Fibroblast of lung (primary cell): ENCODE data around the gene PDS5B. TPM values are rescaled to one million over a fixed set of nuclear protein-coding genes. Genes with fewer than 3 reads are reported as not detected.
A peak's percentile ranks its signal among the peaks of the same experiment; 100 is the strongest.

Experiments used
- DNase-seq, 2 donors: peaks; one replicate each; pipeline versions ENCODE4 v3.0.0 to v3.0.0-alpha.2; 2010; ENCODE audit warnings: low read depth in 2 of 2
- H2AFZ ChIP-seq: 2 replicates; pipeline ENCODE4 v1.5.1; 2012; ENCODE audit warnings: low read length, control low read depth, inconsistent platforms
- H3K27ac ChIP-seq: 2 replicates; pipeline ENCODE4 v1.5.1; 2011; ENCODE audit warnings: low read length, control low read depth; ENCODE audit not compliant: insufficient read depth
- H3K27me3 ChIP-seq: 2 replicates; pipeline ENCODE4 v1.5.1; 2011; ENCODE audit warnings: mild to moderate bottlenecking, low read length; ENCODE audit not compliant: control insufficient read depth, insufficient read depth
- H3K36me3 ChIP-seq: 2 replicates; pipeline ENCODE4 v1.5.1; 2011; ENCODE audit warnings: low read length; ENCODE audit not compliant: control insufficient read depth, insufficient read depth
- H3K4me1 ChIP-seq: 2 replicates; pipeline ENCODE4 v1.5.1; 2011; ENCODE audit warnings: low read length; ENCODE audit not compliant: control insufficient read depth, insufficient read depth; ENCODE audit errors: extremely low read depth
- H3K4me2 ChIP-seq: 2 replicates; pipeline ENCODE4 v1.5.1; 2011; ENCODE audit warnings: low read length, control low read depth; ENCODE audit not compliant: insufficient read depth; ENCODE audit errors: extremely low read depth
- H3K4me3 ChIP-seq, 4 experiments: fragments of 200-600 bp in 1 of 4; sonication (generic) in 1 of 4; replicated peaks in 1 of 4; 2 replicates each; pipeline ENCODE4 v1.5.1; 2011 to 2016; ENCODE audit warnings: low read length in 4 of 4, low read depth in 3 of 4, mild to moderate bottlenecking in 3 of 4, control low read depth in 2 of 4, inconsistent platforms in 1 of 4, mixed read lengths in 1 of 4; ENCODE audit not compliant: insufficient read depth in 1 of 4; ENCODE audit errors: control extremely low read depth in 1 of 4
- H3K79me2 ChIP-seq: 2 replicates; pipeline ENCODE4 v1.5.1; 2012; ENCODE audit warnings: mild to moderate bottlenecking, low read length, inconsistent platforms; ENCODE audit not compliant: control insufficient read depth, insufficient read depth
- H3K9ac ChIP-seq: 2 replicates; pipeline ENCODE4 v1.5.1; 2011; ENCODE audit warnings: mild to moderate bottlenecking, low read length, control low read depth; ENCODE audit not compliant: insufficient read depth
- H3K9me3 ChIP-seq: 2 replicates; pipeline ENCODE4 v1.5.1; 2012; ENCODE audit warnings: low read depth, low read length; ENCODE audit not compliant: control insufficient read depth, insufficient read depth
- H4K20me1 ChIP-seq: 2 replicates; pipeline ENCODE4 v1.5.1; 2011; ENCODE audit warnings: low read length; ENCODE audit not compliant: control insufficient read depth, insufficient read depth; ENCODE audit errors: extremely low read depth
- CTCF ChIP-seq, 2 donors: IDR thresholded peaks in 1 of 2; conservative IDR thresholded peaks in 1 of 2; 1 replicate in 1 of 2; 2 replicates in 1 of 2; pipeline ENCODE4 v1.5.1; 2011 to 2012; ENCODE audit warnings: low read length in 2 of 2, control low read depth in 1 of 2, inconsistent platforms in 1 of 2, low read depth in 1 of 2, mild to moderate bottlenecking in 1 of 2
- EZH2 ChIP-seq: IDR thresholded peaks from 2 replicates; pipeline ENCODE4 v1.5.1; 2012; ENCODE audit warnings: low read length, control low read depth, mild to moderate bottlenecking; ENCODE audit errors: missing control alignments
- polyA plus RNA-seq, 2 donors: library from polyadenylated mRNA; depleted of rRNA in 1 of 2; stranded (reverse) in 1 of 2; unstranded in 1 of 2; fragments of >200 nt; gene quantifications; 2 replicates each; pipeline ENCODE4 v1.2.1, GENCODE V29; 2011 to 2012; ENCODE audit warnings: missing spikeins in 1 of 2
- total RNA-seq: library from RNA; depleted of rRNA; stranded (reverse); fragments of >200 nt; gene quantifications from 2 replicates; pipeline ENCODE4 v1.2.1, GENCODE V29; 2014

Gene PDS5B
- total and polyA plus RNA-seq, 2 donors (not counting 1 experiment from before 2014, with no cell fraction given), result 18.6 to 25.6 TPM

DNA sequence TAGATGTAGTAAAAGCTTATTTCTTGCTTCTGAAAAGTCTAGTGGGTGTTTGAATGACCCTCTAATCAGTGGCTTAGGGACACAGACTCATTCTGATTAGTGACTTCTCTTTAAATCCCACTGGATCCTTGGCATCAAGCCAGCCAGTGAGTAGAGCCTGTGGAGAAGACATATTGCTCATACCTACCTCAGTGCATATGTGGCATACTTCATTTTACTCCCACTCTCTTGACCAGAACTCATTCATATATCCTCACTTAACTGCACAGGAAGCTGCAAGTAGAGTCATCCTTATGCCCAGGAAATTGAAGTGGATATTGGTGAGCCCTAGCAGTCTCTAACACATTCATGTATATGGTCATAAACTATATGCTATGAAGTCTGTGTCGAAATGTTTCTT lies 148.3 kb downstream of the PDS5B start:
- Histone ChIP-seq H4K20me1 (no peaks in the 10 kb centered on the region), H3K36me3 (no peaks in the 10 kb centered on the region), H3K4me1 (peaks cover 4% of the 10 kb centered on the region), H3K9ac (no peak overlapping the region), H3K9me3 (no peaks in the 10 kb centered on the region), H2AFZ (no peak overlapping the region), H3K4me2 (no peak overlapping the region), H3K4me3 (no peak overlapping the region), H3K27ac (no peak overlapping the region), H3K79me2 (no peaks in the 10 kb centered on the region), H3K27me3 (no peaks in the 10 kb centered on the region)
- TF ChIP-seq CTCF (conservative IDR thresholded peaks at IDR 0.05 in 1 of 2, IDR thresholded peaks at IDR 0.05 in 1 of 2; ENCODE audit: low read depth in 1 of 2, low read length in 2 of 2), result no peak
- TF ChIP-seq EZH2, result no peak
- DNase-seq, result peak; percentile 42 to 86

- Histone ChIP-seq H3K27me3 (no peaks in the 10 kb centered on the region), H3K27ac (no peak overlapping the region), H3K4me1 (peaks cover 4% of the 10 kb centered on the region), H3K4me3 (no peak overlapping the region), H3K4me2 (no peak overlapping the region), H3K9me3 (no peaks in the 10 kb centered on the region), H3K36me3 (no peaks in the 10 kb centered on the region), H3K79me2 (no peaks in the 10 kb centered on the region), H4K20me1 (no peaks in the 10 kb centered on the region), H3K9ac (no peak overlapping the region), H2AFZ (no peak overlapping the region)
- TF ChIP-seq CTCF (conservative IDR thresholded peaks at IDR 0.05 in 1 of 2, IDR thresholded peaks at IDR 0.05 in 1 of 2; ENCODE audit: low read depth in 1 of 2, low read length in 2 of 2) (no peak), EZH2 (no peak)
- DNase-seq, result no peak
Measured at GRCh38 chr13:32735859-32736258, 149.6 kb downstream of the PDS5B start.

DNA sequence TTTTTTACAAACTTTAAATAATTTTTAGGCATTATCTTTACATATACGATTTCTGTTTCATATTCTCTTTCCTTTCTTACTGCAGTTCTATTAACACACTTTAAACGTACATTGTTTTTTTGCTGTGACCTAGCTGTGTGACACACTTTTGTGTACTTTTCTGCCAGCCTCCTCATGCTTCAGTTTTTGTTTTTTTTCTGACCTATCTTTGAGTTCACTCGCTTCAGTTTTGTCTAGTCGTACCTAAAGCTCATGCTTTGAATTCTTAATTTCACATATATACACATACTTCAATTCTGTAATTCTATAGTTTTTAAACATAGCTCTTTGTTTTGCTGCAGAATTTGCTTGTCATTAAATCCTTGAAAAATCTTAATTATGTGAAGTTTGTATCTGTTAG lies 150.4 kb downstream of the PDS5B start:
- DNase-seq, result peak in 1 of 2 donors; percentile 15
- no peak overlapping the region for H2AFZ ChIP-seq
- H3K4me3 ChIP-seq, result peak overlapping the region; percentile 0 to 51 (median 26)
- peak overlapping the region; percentile 74 for H3K27ac ChIP-seq
- TF ChIP-seq CTCF (conservative IDR thresholded peaks at IDR 0.05 in 1 of 2, IDR thresholded peaks at IDR 0.05 in 1 of 2; ENCODE audit: low read depth in 1 of 2, low read length in 2 of 2), result no peak
- TF ChIP-seq EZH2, result no peak
- no peaks in the 10 kb centered on the region for H3K27me3 ChIP-seq
- no peaks in the 10 kb centered on the region for H3K79me2 ChIP-seq
- H3K9ac ChIP-seq, result peak overlapping the region; percentile 25
- no peaks in the 10 kb centered on the region for H3K4me1 ChIP-seq
- H4K20me1 ChIP-seq, result no peaks in the 10 kb centered on the region
- H3K4me2 ChIP-seq, result peak overlapping the region; percentile 96
- H3K36me3 ChIP-seq, result no peaks in the 10 kb centered on the region
- no peaks in the 10 kb centered on the region for H3K9me3 ChIP-seq
